Measurements from ENCODE around the gene NOD2.

Gene NOD2

DNA sequence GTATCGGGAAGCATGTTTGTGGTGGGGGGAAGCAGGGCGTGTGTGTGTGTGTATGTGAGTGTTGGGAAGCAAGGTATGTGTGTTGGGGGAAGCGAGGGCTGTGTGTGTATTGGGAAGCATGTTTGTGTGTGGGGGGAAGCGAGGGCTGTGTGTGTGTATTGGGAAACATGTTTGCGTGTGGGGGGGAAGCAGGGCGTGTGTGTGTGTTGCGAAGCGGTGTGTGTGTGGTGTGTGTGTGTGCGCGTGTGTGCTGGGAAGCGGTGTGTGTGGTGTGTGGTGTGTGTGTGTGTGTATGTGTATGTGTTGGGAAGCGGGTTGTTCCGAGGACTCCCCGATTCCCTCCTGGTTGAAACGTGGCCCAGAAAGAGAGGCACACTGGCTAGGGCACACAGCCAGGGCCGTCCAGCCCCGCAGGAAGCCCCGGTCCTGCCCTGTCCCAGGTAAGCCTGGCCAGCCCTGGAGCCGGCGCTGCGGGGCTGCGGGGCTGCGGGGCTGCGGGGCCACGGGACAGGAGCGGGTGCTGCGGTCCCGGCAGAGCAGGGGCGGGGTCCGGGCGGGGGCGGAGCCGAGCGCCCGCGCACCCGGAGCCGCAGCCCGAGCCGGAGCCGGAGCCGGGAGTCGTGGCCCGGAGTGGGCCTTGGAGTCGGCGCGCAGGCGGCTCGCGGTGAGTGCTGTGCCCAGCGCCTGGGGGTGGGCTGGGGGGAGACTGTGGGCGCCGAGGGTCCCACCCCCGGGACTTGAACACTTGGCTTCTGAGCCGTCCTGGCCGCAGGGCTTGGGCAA is at the start of gene NOD2:
Gene NOD2, plus strand, starts transcription at position 608 of the 783 bp plus-strand sequence. CDS start 5,890 bp downstream, outside the sequence.
- peak within 1 kb of the TSS; percentile 60 for H3K4me3 ChIP-seq (ENCODE audit: low read depth, low read length)
- DNase-seq (ENCODE audit: low read depth) = peak; percentile 32
- TF ChIP-seq, protein P1, sequence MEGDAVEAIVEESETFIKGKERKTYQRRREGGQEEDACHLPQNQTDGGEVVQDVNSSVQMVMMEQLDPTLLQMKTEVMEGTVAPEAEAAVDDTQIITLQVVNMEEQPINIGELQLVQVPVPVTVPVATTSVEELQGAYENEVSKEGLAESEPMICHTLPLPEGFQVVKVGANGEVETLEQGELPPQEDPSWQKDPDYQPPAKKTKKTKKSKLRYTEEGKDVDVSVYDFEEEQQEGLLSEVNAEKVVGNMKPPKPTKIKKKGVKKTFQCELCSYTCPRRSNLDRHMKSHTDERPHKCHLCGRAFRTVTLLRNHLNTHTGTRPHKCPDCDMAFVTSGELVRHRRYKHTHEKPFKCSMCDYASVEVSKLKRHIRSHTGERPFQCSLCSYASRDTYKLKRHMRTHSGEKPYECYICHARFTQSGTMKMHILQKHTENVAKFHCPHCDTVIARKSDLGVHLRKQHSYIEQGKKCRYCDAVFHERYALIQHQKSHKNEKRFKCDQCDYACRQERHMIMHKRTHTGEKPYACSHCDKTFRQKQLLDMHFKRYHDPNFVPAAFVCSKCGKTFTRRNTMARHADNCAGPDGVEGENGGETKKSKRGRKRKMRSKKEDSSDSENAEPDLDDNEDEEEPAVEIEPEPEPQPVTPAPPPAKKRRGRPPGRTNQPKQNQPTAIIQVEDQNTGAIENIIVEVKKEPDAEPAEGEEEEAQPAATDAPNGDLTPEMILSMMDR (IDR thresholded peaks at IDR 0.05; ENCODE audit: insufficient read depth, low read depth, low read length, missing control alignments) = no peak

DNA sequence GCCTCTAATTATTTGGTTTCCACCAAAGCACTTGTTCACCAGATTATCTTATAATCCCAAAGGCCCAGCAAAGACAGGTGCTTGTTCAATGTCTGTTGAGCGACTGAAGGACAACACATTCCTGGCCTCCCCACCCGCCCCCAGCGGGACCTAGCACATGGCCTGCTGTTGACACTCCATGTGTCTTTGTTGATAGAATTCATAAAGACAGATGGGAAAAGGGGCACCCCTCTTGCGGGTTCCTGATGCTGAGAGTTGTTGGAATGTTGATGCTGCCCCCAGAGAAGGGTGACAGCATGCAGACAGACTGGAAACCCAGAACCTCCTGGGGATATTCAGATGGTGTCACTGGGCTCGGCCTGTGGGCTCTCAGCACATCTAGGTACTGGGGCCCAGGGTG is 49.2 kb upstream of the NOD2 start:
- H3K4me3 ChIP-seq (ENCODE audit: low read depth, low read length) = no peak overlapping the region
- TF ChIP-seq, protein P1 (IDR thresholded peaks at IDR 0.05; ENCODE audit: insufficient read depth, low read depth, low read length, missing control alignments) = no peak

DNA sequence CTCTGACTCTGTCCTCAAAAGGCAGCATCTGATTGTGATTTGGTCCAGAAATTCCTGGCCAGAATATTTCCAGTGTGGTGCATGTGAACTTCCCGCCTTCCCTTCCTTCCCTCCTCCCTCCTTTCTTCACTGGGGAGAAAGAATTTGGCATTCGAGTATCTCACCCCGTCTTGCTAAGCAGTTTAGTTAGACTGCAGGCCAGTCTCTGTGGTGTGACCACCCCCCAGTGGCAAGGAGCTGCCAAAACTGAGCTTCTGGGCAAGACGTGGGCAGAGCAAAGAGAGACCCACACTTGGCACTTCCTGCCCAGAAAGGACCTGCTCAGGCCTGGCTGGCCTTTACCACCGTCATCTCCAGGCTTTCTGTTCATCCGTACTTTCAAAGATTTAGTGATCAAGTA is 48.7 kb upstream of the NOD2 start:
- TF ChIP-seq, protein P1 (IDR thresholded peaks at IDR 0.05; ENCODE audit: insufficient read depth, low read depth, low read length, missing control alignments) = peak; percentile 42
- peak; percentile 48 for DNase-seq (ENCODE audit: low read depth)
- H3K4me3 ChIP-seq (ENCODE audit: low read depth, low read length) = no peak overlapping the region

More for the DNA sequence above, 49.2 kb upstream of the NOD2 start:
- no peak for DNase-seq (ENCODE audit: low read depth)

DNA sequence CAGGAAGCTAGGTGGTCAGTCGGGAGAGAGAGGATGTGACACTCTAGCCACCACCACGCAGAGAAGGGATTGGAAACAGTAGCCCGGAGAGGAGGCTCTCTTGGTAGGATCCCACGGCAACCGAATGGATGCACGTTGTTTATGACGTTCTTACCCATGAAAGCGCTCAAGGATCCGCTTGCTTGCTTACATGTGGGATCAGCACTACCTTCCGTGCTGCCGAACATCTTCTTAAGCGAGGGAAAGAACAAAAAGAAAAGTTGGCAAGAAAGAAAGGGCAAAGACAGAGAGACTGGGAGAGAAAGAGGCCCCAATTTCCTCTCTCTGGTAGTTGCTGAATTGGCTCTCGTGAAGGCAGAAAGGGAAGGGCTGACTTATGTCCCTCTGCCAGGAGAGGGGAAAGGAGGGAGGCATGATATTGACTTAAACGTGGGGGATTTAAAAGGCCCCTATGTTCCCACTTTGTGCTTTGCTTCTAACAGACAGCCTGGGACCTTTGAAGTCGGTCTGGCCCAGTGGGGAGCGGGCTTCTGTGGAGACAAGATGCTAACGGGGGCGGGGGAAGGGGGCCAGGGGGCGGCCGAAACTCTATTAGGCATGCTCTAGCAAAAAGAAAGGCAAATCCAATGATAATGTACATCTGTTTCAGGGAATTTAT is 47.7 kb upstream of the NOD2 start:
- H3K4me3 ChIP-seq (ENCODE audit: low read depth, low read length) = no peak overlapping the region
- TF ChIP-seq, protein P1 (IDR thresholded peaks at IDR 0.05; ENCODE audit: insufficient read depth, low read depth, low read length, missing control alignments) = no peak
- no peak for DNase-seq (ENCODE audit: low read depth)

DNA sequence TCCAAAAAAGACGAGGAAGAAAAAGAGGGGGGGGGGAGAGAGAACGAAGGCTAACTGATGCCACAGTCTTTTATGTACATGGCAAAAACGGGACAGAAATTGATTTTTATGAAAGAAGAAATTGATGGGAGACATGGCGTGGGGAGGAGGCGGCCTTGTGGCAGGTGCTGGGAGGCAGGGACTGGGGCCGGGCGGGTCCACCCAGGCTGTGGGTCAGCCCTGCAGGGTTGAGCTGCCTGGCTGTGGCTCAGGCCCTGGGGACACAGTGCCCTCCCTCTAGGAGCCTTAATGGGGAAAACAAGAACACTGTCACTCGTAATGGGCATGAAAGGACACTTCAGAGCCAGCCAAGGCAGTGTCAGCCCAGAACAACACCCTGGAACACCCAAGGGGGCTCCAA is 47.1 kb upstream of the NOD2 start:
- DNase-seq (ENCODE audit: low read depth) = no peak
- H3K4me3 ChIP-seq (ENCODE audit: low read depth, low read length) = no peak overlapping the region
- TF ChIP-seq, protein P1 (IDR thresholded peaks at IDR 0.05; ENCODE audit: insufficient read depth, low read depth, low read length, missing control alignments) = no peak

DNA sequence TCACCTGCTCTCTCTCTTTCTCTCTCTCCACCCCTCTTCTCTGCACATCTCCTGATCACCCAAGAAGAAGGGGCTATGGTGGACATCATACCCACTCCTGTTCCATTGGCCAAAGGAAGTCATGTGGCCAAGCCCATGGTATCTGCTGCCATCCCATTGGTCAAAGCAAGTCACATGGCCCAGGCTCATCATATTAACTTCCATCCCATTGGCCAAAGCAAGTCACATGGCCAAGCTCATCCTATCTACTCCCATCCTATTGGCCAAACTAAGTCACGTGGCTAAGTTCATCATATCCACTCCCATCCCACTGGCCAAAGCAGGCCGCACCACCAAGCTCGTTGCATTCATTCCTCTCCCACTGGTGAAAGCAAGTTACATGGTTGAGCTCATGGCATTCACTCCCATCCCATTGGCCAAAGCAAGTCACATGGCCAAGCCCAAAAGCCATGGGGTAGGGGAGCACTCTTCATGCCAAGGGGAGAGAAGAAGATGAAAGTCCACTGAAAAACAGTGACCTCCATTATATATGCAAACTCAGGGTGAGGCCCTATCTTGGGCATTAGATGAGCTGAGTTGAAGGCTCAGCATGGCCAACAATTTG is 41.5 kb upstream of the NOD2 start:
- no peak overlapping the region for H3K4me3 ChIP-seq (ENCODE audit: low read depth, low read length)
- DNase-seq (ENCODE audit: low read depth) = peak; percentile 22
- TF ChIP-seq, protein P1 (IDR thresholded peaks at IDR 0.05; ENCODE audit: insufficient read depth, low read depth, low read length, missing control alignments) = no peak
